Mesendoderm (in vitro differentiated cells): ENCODE measurements around the gene HOXB8.

Experiments
- DNase-seq: peaks from one replicate; pipeline ENCODE4 v3.0.0; 2013
- H2AK5ac ChIP-seq: 2 replicates; pipeline ENCODE4 v1.6.1; 2013; ENCODE audit warnings: low read length, inconsistent platforms
- H2BK120ac ChIP-seq: 2 replicates; pipeline ENCODE4 v1.6.1; 2013; ENCODE audit warnings: low read depth, mild to moderate bottlenecking, low read length, moderate library complexity, mixed read lengths
- H2BK15ac ChIP-seq: replicated peaks from 2 replicates; pipeline ENCODE4 v1.6.1; 2013; ENCODE audit warnings: low read depth, mild to moderate bottlenecking, moderate library complexity
- H2BK5ac ChIP-seq: 2 replicates; pipeline ENCODE4 v1.6.1; 2013; ENCODE audit warnings: low read length, inconsistent platforms
- H3K18ac ChIP-seq: 2 replicates; pipeline ENCODE4 v1.6.1; 2013; ENCODE audit warnings: mild to moderate bottlenecking, low read length, mixed read lengths
- H3K23ac ChIP-seq: one replicate; pipeline ENCODE4 v1.6.1; 2013; ENCODE audit warnings: low read length
- H3K27ac ChIP-seq: 2 replicates; pipeline ENCODE4 v1.5.1; 2013; ENCODE audit warnings: low read depth, mild to moderate bottlenecking, inconsistent platforms, low read length, moderate library complexity
- H3K27me3 ChIP-seq: 2 replicates; pipeline ENCODE4 v1.6.1; 2013; ENCODE audit warnings: low read length, control low read depth, mild to moderate bottlenecking, inconsistent platforms; ENCODE audit not compliant: insufficient read depth, poor library complexity
- H3K36me3 ChIP-seq: 2 replicates; pipeline ENCODE4 v1.6.1; 2013; ENCODE audit warnings: low read length, inconsistent platforms; ENCODE audit not compliant: control insufficient read depth, insufficient read depth
- H3K4ac ChIP-seq: one replicate; pipeline ENCODE4 v1.6.1; 2013; ENCODE audit warnings: low read depth, mild to moderate bottlenecking, low read length, moderate library complexity
- H3K4me1 ChIP-seq: 2 replicates; pipeline ENCODE4 v1.6.1; 2013; ENCODE audit warnings: low read depth, low read length, inconsistent platforms; ENCODE audit not compliant: control insufficient read depth
- H3K4me2 ChIP-seq: 2 replicates; pipeline ENCODE4 v1.6.1; 2013; ENCODE audit warnings: low read length
- H3K4me3 ChIP-seq: 2 replicates; pipeline ENCODE4 v1.5.1; 2013; ENCODE audit warnings: mild to moderate bottlenecking, low read length
- H3K56ac ChIP-seq: one replicate; pipeline ENCODE4 v1.6.1; 2013; ENCODE audit warnings: low read length
- H3K79me1 ChIP-seq: 2 replicates; pipeline ENCODE4 v1.6.1; 2013; ENCODE audit warnings: low read length, inconsistent platforms
- H3K79me2 ChIP-seq: 2 replicates; pipeline ENCODE4 v1.6.1; 2013; ENCODE audit warnings: mild to moderate bottlenecking, low read length; ENCODE audit not compliant: control insufficient read depth, insufficient read depth
- H3K9ac ChIP-seq: 2 replicates; pipeline ENCODE4 v1.6.1; 2013; ENCODE audit warnings: low read length, inconsistent platforms
- H4K5ac ChIP-seq: one replicate; pipeline ENCODE4 v1.6.1; 2013; ENCODE audit warnings: low read length
- H4K8ac ChIP-seq: one replicate; pipeline ENCODE4 v1.6.1; 2013; ENCODE audit warnings: low read depth, mild to moderate bottlenecking, control low read depth, low read length, moderate library complexity
- WGBS: extraction: QIAGEN DNeasy Blood & Tissue Kit; methylation state at CpG from one replicate; pipeline ENCODE4 v1.1.7; 2013; ENCODE audit warnings: low lambda C conversion rate, missing lambda C conversion rate; ENCODE audit not compliant: insufficient coverage; ENCODE audit errors: extremely low coverage; 5-methylcytosine and 5-hydroxymethylcytosine counted together

HOXB8 gene

DNA sequence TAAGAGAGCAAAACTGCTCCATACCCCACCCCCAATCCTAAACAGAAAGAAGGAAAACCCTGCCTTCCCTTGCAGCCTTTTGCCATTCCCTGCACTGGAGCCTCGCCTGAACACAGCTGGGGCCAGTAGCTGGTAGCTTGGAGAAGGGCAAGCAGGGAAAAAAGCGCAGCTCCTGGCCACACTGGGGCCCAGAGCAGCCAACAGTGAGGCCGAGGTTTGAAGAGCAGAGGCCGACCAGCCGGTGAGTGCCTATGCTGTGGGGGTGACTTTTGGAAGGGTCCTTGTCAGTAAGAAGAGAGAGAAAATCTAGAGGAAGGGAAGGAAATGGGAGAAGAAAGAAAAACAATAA, 14.3 kb upstream of the HOXB8 start:
- Histone ChIP-seq H3K56ac (no peak overlapping the region), H3K4me3 (no peak overlapping the region), H2AK5ac (no peak overlapping the region), H3K9ac (no peak overlapping the region), H3K79me2 (no peaks in the 10 kb centered on the region), H3K18ac (no peak overlapping the region), H3K27ac (no peak overlapping the region), H3K27me3 (peaks cover 80% of the 10 kb centered on the region), H2BK15ac (no peak overlapping the region), H3K79me1 (no peaks in the 10 kb centered on the region), H2BK120ac (no peak overlapping the region), H4K8ac (no peak overlapping the region), H4K5ac (no peak overlapping the region), H3K23ac (no peak overlapping the region), H3K4me1 (no peaks in the 10 kb centered on the region), H3K4ac (no peak overlapping the region), H2BK5ac (no peak overlapping the region), H3K36me3 (no peaks in the 10 kb centered on the region), H3K4me2 (no peak overlapping the region)
- WGBS, result no CpG with 5 or more reads among the region's 5 CpGs
- DNase-seq, result peak; percentile 6

DNA sequence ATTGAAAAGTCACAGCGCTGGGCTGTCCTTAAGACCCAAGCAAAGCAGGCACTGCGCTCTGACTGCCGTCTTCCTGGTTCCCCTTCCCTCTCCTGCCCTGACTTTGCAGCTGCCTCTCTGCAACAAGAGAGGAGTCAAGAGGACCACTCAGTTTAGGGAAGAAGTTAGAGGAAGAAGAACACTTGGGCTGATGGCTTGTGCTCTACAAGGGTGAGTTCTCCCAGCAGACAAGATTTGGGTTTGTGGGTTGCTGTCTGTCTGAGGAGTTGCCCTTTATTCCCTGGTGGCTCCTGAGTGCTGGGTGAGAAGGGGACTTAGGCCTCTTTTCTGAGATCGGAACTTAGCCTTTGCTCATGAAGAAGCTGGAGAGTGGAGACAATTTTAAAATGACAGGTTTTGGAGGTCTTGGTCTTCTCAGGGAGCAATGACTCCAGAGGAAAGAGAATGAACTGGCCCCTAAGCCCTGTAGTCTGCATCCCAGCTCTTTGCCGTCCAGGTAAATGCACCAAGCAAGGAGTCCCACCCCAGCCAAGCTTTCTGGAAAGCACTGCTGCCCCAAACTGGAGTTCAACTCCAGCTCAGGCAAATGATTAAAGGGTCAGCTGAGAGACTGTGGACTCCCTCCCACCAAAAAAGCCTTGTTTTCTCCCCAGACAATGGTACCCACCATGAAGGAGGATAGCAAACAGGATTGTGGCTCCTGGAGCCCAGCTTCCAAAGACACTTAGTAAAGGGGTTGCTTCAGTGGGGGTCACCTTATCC, 13.7 kb upstream of the HOXB8 start:
- peak; percentile 1 for DNase-seq
- Histone ChIP-seq H3K56ac (no peak overlapping the region), H3K4ac (no peak overlapping the region), H3K4me1 (no peaks in the 10 kb centered on the region), H2BK15ac (no peak overlapping the region), H4K8ac (no peak overlapping the region), H3K23ac (no peak overlapping the region), H4K5ac (no peak overlapping the region), H3K9ac (no peak overlapping the region), H2BK5ac (no peak overlapping the region), H3K79me2 (no peaks in the 10 kb centered on the region), H3K18ac (no peak overlapping the region), H3K4me3 (no peak overlapping the region), H3K79me1 (no peaks in the 10 kb centered on the region), H2AK5ac (no peak overlapping the region), H3K27ac (no peak overlapping the region), H3K36me3 (no peaks in the 10 kb centered on the region), H3K27me3 (peaks cover 82% of the 10 kb centered on the region), H2BK120ac (no peak overlapping the region), H3K4me2 (no peak overlapping the region)
- no CpG with 5 or more reads among the region's 5 CpGs for WGBS

DNA sequence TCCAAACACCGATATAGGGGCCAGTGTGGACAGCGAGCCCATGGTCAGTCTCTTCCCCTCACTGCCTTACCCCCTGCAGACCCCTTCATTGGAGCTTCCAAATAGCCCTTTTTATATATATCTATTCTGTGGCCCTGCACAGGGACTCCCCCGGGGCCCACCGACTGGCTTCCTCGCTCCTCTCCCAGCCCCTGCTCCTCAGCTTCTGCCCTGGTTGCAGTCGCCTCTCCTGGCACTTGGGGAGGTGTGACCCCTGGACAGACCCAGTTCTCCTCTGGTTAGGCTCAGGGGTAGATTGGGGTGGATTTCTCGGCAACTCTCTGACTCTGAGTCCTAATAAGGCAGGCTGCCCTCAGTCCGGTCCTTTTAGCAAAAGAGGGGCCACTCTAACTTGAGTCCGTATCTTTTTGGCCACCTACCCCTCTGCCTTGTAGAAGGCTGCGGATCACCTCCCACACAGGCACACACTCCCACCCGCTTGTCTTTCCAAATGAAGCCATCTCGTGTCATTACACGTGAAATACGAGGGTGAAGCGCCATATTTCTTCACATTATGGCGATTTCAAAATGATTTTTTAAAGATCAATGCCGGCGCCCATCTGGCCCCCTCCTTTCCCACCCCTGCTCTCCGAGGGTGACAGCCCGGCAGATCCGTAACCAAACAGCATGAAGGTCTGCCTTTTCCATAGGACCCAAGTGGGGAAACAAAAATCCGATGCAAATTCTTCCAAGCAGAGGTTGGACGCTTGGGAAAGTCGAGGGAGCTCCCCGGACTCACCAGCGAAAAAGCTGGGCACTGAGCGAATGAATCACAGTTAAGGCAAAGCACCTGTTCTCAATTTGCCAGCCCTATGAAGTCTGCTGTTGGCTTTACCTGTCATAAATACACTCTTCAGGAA, 12.8 kb upstream of the HOXB8 start:
- Histone ChIP-seq H2BK120ac (no peak overlapping the region), H4K5ac (no peak overlapping the region), H3K56ac (peak overlapping the region; percentile 43), H4K8ac (no peak overlapping the region), H3K4ac (no peak overlapping the region), H3K9ac (no peak overlapping the region), H3K79me1 (no peaks in the 10 kb centered on the region), H2BK15ac (no peak overlapping the region), H3K4me2 (no peak overlapping the region), H2BK5ac (no peak overlapping the region), H3K23ac (no peak overlapping the region), H3K36me3 (no peaks in the 10 kb centered on the region), H3K4me3 (no peak overlapping the region), H3K79me2 (no peaks in the 10 kb centered on the region), H3K27ac (no peak overlapping the region), H3K27me3 (peaks cover 82% of the 10 kb centered on the region), H3K18ac (no peak overlapping the region), H2AK5ac (no peak overlapping the region), H3K4me1 (no peaks in the 10 kb centered on the region)
- WGBS, result no CpG with 5 or more reads among the region's 27 CpGs
- DNase-seq, result no peak

DNA sequence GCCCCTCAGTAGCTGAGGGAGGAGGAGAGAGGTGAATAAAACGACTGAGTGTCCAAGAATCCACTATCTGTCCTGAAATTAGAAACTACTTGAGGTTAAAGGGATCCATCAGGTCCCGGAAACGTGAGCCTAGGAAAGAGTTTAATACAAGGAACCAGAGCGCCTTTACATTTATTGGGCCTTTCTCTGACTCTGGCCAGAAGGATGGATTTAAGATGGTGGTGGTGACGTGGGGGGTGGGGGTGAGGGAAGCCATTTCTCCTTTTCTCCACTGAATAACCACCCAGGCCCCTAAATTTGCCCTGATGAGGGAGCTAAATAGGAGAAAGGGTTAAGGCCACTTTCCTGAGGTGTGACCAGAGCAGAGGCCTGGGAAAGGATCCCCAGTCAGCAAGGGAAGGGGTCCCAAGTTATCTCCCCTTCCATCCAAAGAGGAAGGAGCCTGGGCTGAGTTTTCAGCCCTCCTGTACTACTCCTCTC, 12.1 kb upstream of the HOXB8 start:
- H3K4me3 ChIP-seq, result no peak overlapping the region
- no peak overlapping the region for H3K23ac ChIP-seq
- no peak overlapping the region for H4K5ac ChIP-seq
- H2AK5ac ChIP-seq, result no peak overlapping the region
- peaks cover 82% of the 10 kb centered on the region for H3K27me3 ChIP-seq
- H3K18ac ChIP-seq, result no peak overlapping the region
- H3K4me1 ChIP-seq, result no peaks in the 10 kb centered on the region
- no peak overlapping the region for H3K27ac ChIP-seq
- no peak overlapping the region for H3K9ac ChIP-seq
- no peaks in the 10 kb centered on the region for H3K79me2 ChIP-seq
- no peak for DNase-seq
- no peaks in the 10 kb centered on the region for H3K79me1 ChIP-seq
- H3K4me2 ChIP-seq, result no peak overlapping the region
- H3K56ac ChIP-seq, result no peak overlapping the region
- H4K8ac ChIP-seq, result no peak overlapping the region
- H3K4ac ChIP-seq, result no peak overlapping the region
- no peak overlapping the region for H2BK120ac ChIP-seq
- H2BK15ac ChIP-seq, result no peak overlapping the region
- H2BK5ac ChIP-seq, result no peak overlapping the region
- H3K36me3 ChIP-seq, result no peaks in the 10 kb centered on the region
- WGBS, result no CpG with 5 or more reads among the region's 5 CpGs

DNA sequence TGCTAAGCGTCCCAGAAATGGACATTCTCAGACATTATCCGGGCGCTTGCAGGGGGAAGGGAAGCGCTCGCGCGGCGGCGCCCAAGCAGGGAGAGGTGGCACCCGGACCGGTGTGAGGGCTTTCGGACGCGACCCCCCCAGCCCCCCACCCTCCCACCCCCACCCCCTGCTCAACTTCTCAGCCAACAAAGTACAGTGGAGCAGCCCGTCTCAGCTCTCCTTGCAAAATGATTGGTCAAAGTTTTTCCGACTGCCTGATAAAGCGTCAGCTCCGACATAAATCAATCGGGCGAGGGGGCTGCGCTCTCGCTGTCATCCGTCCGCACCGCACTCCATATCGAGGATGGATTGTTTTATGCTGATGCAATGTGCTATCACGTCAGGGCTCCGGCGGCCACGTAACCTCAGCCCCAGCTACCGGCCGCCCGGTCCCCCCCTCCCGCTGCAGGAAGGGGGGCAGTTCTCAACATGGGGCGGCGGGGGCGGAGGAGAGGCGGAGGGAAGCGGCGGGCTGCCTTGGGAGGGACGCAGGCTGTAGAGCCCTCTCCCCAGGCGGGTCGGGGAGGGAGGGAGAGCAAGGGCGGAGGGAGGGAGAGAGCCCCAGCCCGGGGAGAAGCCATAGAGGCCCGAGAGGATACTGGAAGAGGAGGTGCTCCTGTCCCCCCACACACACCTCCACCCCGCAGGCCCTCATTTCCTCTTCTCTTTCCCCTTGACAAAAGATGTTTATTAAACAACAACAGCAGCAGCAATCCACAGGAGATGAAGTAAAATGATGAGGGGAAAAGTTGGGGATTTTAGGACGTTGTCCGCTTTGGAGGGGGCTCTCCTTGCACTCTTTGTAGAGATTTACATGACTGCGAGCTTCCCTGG, 11.4 kb upstream of the HOXB8 start, which contains the start of gene HOXB9:
TSS of gene HOXB9 (minus strand) at position 114 of the 873 bp plus-strand sequence. CDS start at position 25, 89 bp downstream.
- peak within 1 kb of the TSS; percentile 31 for H2BK120ac ChIP-seq
- peak within 1 kb of the TSS; percentile 39 for H2BK15ac ChIP-seq
- WGBS, result no CpG with 5 or more reads among the region's 50 CpGs
- H3K36me3 ChIP-seq, result no peaks in the 10 kb centered on the region
- no peak within 1 kb of the TSS for H3K27ac ChIP-seq
- H3K9ac ChIP-seq, result peak within 1 kb of the TSS; percentile 51
- no peak within 1 kb of the TSS for H4K5ac ChIP-seq
- peak within 1 kb of the TSS; percentile 83 for H3K4me2 ChIP-seq
- no peaks in the 10 kb centered on the region for H3K79me2 ChIP-seq
- no peak within 1 kb of the TSS for H2BK5ac ChIP-seq
- H3K4me1 ChIP-seq, result no peaks in the 10 kb centered on the region
- no peaks in the 10 kb centered on the region for H3K79me1 ChIP-seq
- peak within 1 kb of the TSS; percentile 74 for H3K56ac ChIP-seq
- peak within 1 kb of the TSS; percentile 49 for H3K23ac ChIP-seq
- peak within 1 kb of the TSS; percentile 10 for H3K4me3 ChIP-seq
- no peak for DNase-seq
- H3K27me3 ChIP-seq, result peaks cover 82% of the 10 kb centered on the region
- H3K4ac ChIP-seq, result no peak within 1 kb of the TSS
- no peak within 1 kb of the TSS for H2AK5ac ChIP-seq
- peak within 1 kb of the TSS; percentile 81 for H3K18ac ChIP-seq
- no peak within 1 kb of the TSS for H4K8ac ChIP-seq
